ENCODE measurements around the gene CCR1.

The CCR1 gene

GRCh38 chr3:46202535-46202934, 5.6 kb downstream of the CCR1 start:
- no peak for DNase-seq
- TF ChIP-seq, protein P1, sequence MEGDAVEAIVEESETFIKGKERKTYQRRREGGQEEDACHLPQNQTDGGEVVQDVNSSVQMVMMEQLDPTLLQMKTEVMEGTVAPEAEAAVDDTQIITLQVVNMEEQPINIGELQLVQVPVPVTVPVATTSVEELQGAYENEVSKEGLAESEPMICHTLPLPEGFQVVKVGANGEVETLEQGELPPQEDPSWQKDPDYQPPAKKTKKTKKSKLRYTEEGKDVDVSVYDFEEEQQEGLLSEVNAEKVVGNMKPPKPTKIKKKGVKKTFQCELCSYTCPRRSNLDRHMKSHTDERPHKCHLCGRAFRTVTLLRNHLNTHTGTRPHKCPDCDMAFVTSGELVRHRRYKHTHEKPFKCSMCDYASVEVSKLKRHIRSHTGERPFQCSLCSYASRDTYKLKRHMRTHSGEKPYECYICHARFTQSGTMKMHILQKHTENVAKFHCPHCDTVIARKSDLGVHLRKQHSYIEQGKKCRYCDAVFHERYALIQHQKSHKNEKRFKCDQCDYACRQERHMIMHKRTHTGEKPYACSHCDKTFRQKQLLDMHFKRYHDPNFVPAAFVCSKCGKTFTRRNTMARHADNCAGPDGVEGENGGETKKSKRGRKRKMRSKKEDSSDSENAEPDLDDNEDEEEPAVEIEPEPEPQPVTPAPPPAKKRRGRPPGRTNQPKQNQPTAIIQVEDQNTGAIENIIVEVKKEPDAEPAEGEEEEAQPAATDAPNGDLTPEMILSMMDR (IDR thresholded peaks at IDR 0.05; ENCODE audit: low read depth, low read length, missing control alignments): no peak
- no peaks in the 10 kb centered on the region for H3K27me3 ChIP-seq (replicated peaks)
- in situ Hi-C loops (cut with HindIII; ENCODE audit: low pct_ligation_motif_present, low sequenced_read_pairs): no loop called here
- no peak overlapping the region for H3K4me3 ChIP-seq (ENCODE audit: low read depth, low read length)
- H3K27ac ChIP-seq: no peak overlapping the region
- H3K36me3 ChIP-seq (replicated peaks): no peaks in the 10 kb centered on the region

- Histone ChIP-seq H3K4me3 (ENCODE audit: low read depth, low read length) (no peak overlapping the region), H3K27ac (no peak overlapping the region), H3K27me3 (replicated peaks) (no peaks in the 10 kb centered on the region), H3K36me3 (replicated peaks) (no peaks in the 10 kb centered on the region)
- DNase-seq: no peak
- TF ChIP-seq, protein P1 (IDR thresholded peaks at IDR 0.05; ENCODE audit: low read depth, low read length, missing control alignments): no peak
- in situ Hi-C loops (cut with HindIII; ENCODE audit: low pct_ligation_motif_present, low sequenced_read_pairs): no loop called here
Measured at GRCh38 chr3:46200790-46201189, 7.3 kb downstream of the CCR1 start.

GRCh38 chr3:46200211-46200610, 7.9 kb downstream of the CCR1 start:
- in situ Hi-C loops (cut with HindIII; ENCODE audit: low pct_ligation_motif_present, low sequenced_read_pairs): no loop called here
- no peak for DNase-seq
- Histone ChIP-seq H3K4me3 (ENCODE audit: low read depth, low read length) (no peak overlapping the region), H3K27me3 (replicated peaks) (no peaks in the 10 kb centered on the region), H3K36me3 (replicated peaks) (no peaks in the 10 kb centered on the region), H3K27ac (no peak overlapping the region)
- TF ChIP-seq, protein P1 (IDR thresholded peaks at IDR 0.05; ENCODE audit: low read depth, low read length, missing control alignments): no peak

DNA sequence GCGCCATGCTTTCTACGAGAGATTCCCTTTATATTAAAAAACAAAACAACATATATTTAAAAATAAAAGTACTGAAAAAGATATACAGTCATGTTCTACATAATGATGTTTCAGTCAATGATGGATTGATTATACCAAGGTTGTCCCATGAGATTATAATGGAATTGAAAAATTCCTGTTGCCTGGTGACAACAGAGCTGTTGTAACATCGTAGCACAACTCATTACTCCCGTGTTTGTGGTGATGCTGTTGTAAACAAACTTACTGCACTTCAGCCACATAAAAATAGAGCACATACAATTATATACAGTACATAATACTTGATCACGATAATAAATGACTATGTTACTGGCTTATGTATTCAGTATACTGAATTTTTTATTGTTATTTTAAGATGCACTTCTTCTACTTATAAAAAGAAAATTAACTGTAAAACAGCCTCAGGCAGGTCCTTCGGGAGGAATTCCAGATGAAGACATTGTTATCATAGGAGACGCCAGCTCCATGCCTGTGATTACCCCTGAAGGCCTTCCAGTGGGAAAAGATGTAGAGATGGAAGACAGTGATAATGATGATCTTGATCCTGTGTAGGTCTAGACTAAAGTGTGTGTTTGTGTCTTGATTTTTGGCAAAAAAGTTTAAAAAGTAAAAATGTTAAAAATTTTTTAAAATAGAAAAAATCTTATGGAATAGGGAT, 11.7 kb downstream of the CCR1 start:
- Histone ChIP-seq H3K27ac (no peak overlapping the region), H3K4me3 (ENCODE audit: low read depth, low read length) (no peak overlapping the region), H3K36me3 (replicated peaks) (no peaks in the 10 kb centered on the region), H3K27me3 (replicated peaks) (no peaks in the 10 kb centered on the region)
- in situ Hi-C loops (cut with HindIII; ENCODE audit: low pct_ligation_motif_present, low sequenced_read_pairs): no loop called here
- DNase-seq: no peak
- TF ChIP-seq, protein P1 (IDR thresholded peaks at IDR 0.05; ENCODE audit: low read depth, low read length, missing control alignments): no peak

DNA sequence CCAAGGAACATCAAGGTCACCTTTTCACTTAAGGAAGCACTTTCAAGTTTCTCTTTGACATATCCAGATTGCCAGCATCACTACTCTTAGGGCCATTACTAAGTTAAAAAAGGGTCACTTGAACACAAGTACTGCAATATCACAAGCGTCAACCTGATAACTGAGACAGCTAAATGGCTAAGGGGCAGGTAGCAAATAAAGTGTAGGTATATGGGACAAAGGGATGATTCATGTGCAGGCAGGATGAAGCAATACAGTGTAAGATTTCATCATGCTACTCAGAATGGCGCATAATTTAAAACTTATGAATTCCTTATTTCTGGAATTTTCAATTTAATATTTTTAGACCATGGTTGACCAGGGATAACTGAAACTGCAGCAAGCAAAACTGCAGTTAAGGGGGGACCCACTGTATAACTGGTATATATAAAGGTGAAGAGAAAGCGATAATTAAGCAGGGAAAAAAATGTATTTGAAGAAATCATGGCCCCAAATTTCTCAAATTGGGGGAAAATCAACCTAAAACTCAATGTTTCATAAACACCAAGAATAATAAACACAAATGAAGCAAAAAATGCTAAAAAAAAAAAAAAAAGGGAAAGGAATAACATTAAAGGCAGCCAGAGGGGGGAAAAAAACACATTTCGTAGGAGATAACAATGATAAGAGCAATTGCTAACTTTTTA, 13.1 kb downstream of the CCR1 start:
- H3K27me3 ChIP-seq (replicated peaks): no peaks in the 10 kb centered on the region
- H3K27ac ChIP-seq: no peak overlapping the region
- no peaks in the 10 kb centered on the region for H3K36me3 ChIP-seq (replicated peaks)
- in situ Hi-C loops (cut with HindIII; ENCODE audit: low pct_ligation_motif_present, low sequenced_read_pairs): no loop called here
- TF ChIP-seq, protein P1 (IDR thresholded peaks at IDR 0.05; ENCODE audit: low read depth, low read length, missing control alignments): no peak
- DNase-seq: no peak
- no peak overlapping the region for H3K4me3 ChIP-seq (ENCODE audit: low read depth, low read length)
